HUES64 (cell line): ENCODE results near the gene NASP.

Experiments
- H3K27ac ChIP-seq: 2 replicates; pipeline ENCODE4 v1.7.0; 2013; ENCODE audit warnings: low read depth, low read length, inconsistent platforms
- H3K27me3 ChIP-seq: 2 replicates; pipeline ENCODE4 v1.6.1; 2013; ENCODE audit warnings: mild to moderate bottlenecking, low read length; ENCODE audit not compliant: insufficient read depth
- H3K36me3 ChIP-seq: 2 replicates; pipeline ENCODE4 v1.6.1; 2013; ENCODE audit warnings: mild to moderate bottlenecking, low read length; ENCODE audit not compliant: insufficient read depth
- H3K4me1 ChIP-seq: 2 replicates; pipeline ENCODE4 v1.6.1; 2013; ENCODE audit warnings: mild to moderate bottlenecking, low read length, moderate library complexity; ENCODE audit not compliant: insufficient read depth
- H3K4me3 ChIP-seq: 2 replicates; pipeline ENCODE4 v1.5.1; 2013; ENCODE audit warnings: mild to moderate bottlenecking, low read length, moderate library complexity
- H3K9ac ChIP-seq: 2 replicates; pipeline ENCODE4 v1.6.1; 2013; ENCODE audit warnings: mild to moderate bottlenecking, low read depth, low read length
- H3K9me3 ChIP-seq: 2 replicates; pipeline ENCODE4 v1.6.1; 2013; ENCODE audit warnings: low read depth, low read length; ENCODE audit not compliant: insufficient read depth
- WGBS: fragments of 150-250, 120-280 bp; methylation state at CpG from one replicate; pipeline ENCODE4 v1.1.7; 2013; ENCODE audit warnings: missing lambda C conversion rate; 5-methylcytosine and 5-hydroxymethylcytosine counted together

The NASP gene

GRCh38 chr1:45550401-45551351, 33.2 kb upstream of the NASP start, which contains the start of gene AKR1A1:
Gene AKR1A1, plus strand, starts transcription at chr1:45550826. Its CDS starts 10,969 bp downstream, at chr1:45561795.
- Histone ChIP-seq H3K9ac (peak within 1 kb of the TSS; percentile 89), H3K4me1 (peaks cover 7% of the 10 kb centered on the region), H3K4me3 (peak within 1 kb of the TSS; percentile 83), H3K36me3 (peaks cover 32% of the 10 kb centered on the region), H3K27ac (peak within 1 kb of the TSS; percentile 84), H3K27me3 (no peaks in the 10 kb centered on the region), H3K9me3 (no peaks in the 10 kb centered on the region)
- 7% methylated on average over 47 of the region's 47 CpGs for WGBS

- no peaks in the 10 kb centered on the region for H3K9me3 ChIP-seq
- no peak overlapping the region for H3K27ac ChIP-seq
- peaks cover 7% of the 10 kb centered on the region for H3K4me1 ChIP-seq
- peak overlapping the region; percentile 89 for H3K9ac ChIP-seq
- peak overlapping the region; percentile 83 for H3K4me3 ChIP-seq
- H3K36me3 ChIP-seq, result peaks cover 38% of the 10 kb centered on the region
- no peaks in the 10 kb centered on the region for H3K27me3 ChIP-seq
- 44% methylated on average over 3 of the region's 3 CpGs for whole genome bisulfite sequencing
Observed at GRCh38 chr1:45551684-45552083, 32.2 kb upstream of the NASP start.

GRCh38 chr1:45552331-45552730, 31.5 kb upstream of the NASP start:
- WGBS, result 91% methylated on average over 1 of the region's 1 CpG
- Histone ChIP-seq H3K27me3 (no peaks in the 10 kb centered on the region), H3K4me1 (peaks cover 7% of the 10 kb centered on the region), H3K4me3 (peak overlapping the region; percentile 83; the same call in 1 of the 2 replicates), H3K36me3 (peaks cover 42% of the 10 kb centered on the region), H3K27ac (no peak overlapping the region), H3K9ac (no peak overlapping the region), H3K9me3 (no peaks in the 10 kb centered on the region)

GRCh38 chr1:45554198-45554597, 29.6 kb upstream of the NASP start:
- Histone ChIP-seq H3K4me1 (peaks cover 7% of the 10 kb centered on the region), H3K36me3 (peaks cover 53% of the 10 kb centered on the region), H3K27me3 (no peaks in the 10 kb centered on the region), H3K27ac (no peak overlapping the region), H3K4me3 (no peak overlapping the region), H3K9ac (no peak overlapping the region), H3K9me3 (no peaks in the 10 kb centered on the region)
- WGBS, result 99% methylated on average over 6 of the region's 6 CpGs

GRCh38 chr1:45557422-45557944, 26.4 kb upstream of the NASP start:
- H3K27me3 ChIP-seq, result no peaks in the 10 kb centered on the region
- no peak overlapping the region for H3K4me3 ChIP-seq
- no peak overlapping the region for H3K9ac ChIP-seq
- WGBS, result 95% methylated on average over 3 of the region's 3 CpGs
- H3K27ac ChIP-seq, result no peak overlapping the region
- H3K4me1 ChIP-seq, result no peaks in the 10 kb centered on the region; the same call in 1 of the 2 replicates
- H3K9me3 ChIP-seq, result no peaks in the 10 kb centered on the region
- H3K36me3 ChIP-seq, result peaks cover 77% of the 10 kb centered on the region

- Histone ChIP-seq H3K36me3 (peaks cover 81% of the 10 kb centered on the region), H3K27ac (no peak overlapping the region), H3K4me3 (no peak overlapping the region), H3K9me3 (no peaks in the 10 kb centered on the region), H3K4me1 (no peaks in the 10 kb centered on the region), H3K27me3 (no peaks in the 10 kb centered on the region), H3K9ac (no peak overlapping the region)
- 86% methylated on average over 2 of the region's 2 CpGs for whole genome bisulfite sequencing
Observed at GRCh38 chr1:45563843-45564242, 20.0 kb upstream of the NASP start.

GRCh38 chr1:45566722-45567121, 17.1 kb upstream of the NASP start:
- WGBS, result 90% methylated on average over 5 of the region's 5 CpGs
- peaks cover 77% of the 10 kb centered on the region for H3K36me3 ChIP-seq
- no peaks in the 10 kb centered on the region for H3K9me3 ChIP-seq
- H3K27me3 ChIP-seq, result no peaks in the 10 kb centered on the region
- H3K9ac ChIP-seq, result no peak overlapping the region
- H3K4me3 ChIP-seq, result no peak overlapping the region
- no peak overlapping the region for H3K27ac ChIP-seq
- H3K4me1 ChIP-seq, result no peaks in the 10 kb centered on the region

- Histone ChIP-seq H3K27me3 (no peaks in the 10 kb centered on the region), H3K36me3 (peaks cover 66% of the 10 kb centered on the region), H3K4me3 (no peak overlapping the region), H3K9me3 (no peaks in the 10 kb centered on the region), H3K9ac (no peak overlapping the region), H3K4me1 (peaks cover 4% of the 10 kb centered on the region), H3K27ac (no peak overlapping the region)
- WGBS, result 95% methylated on average over 7 of the region's 7 CpGs
Observed at GRCh38 chr1:45567911-45568310, 15.9 kb upstream of the NASP start.

GRCh38 chr1:45568421-45568820, 15.4 kb upstream of the NASP start:
- Histone ChIP-seq H3K27ac (no peak overlapping the region), H3K9me3 (no peaks in the 10 kb centered on the region), H3K9ac (no peak overlapping the region), H3K27me3 (no peaks in the 10 kb centered on the region), H3K4me3 (no peak overlapping the region), H3K4me1 (peaks cover 8% of the 10 kb centered on the region), H3K36me3 (peaks cover 62% of the 10 kb centered on the region)
- WGBS, result 94% methylated on average over 4 of the region's 4 CpGs

GRCh38 chr1:45569571-45569961, 14.3 kb upstream of the NASP start:
- Histone ChIP-seq H3K27me3 (no peaks in the 10 kb centered on the region), H3K36me3 (peaks cover 52% of the 10 kb centered on the region), H3K4me3 (no peak overlapping the region), H3K4me1 (peaks cover 12% of the 10 kb centered on the region), H3K9me3 (no peaks in the 10 kb centered on the region), H3K9ac (no peak overlapping the region), H3K27ac (no peak overlapping the region)
- WGBS, result 96% methylated on average over 4 of the region's 4 CpGs

- Histone ChIP-seq H3K27ac (0 out of 2 replicates have a peak overlapping the region, but pooled peaks have one; percentile 6), H3K4me1 (peaks cover 12% of the 10 kb centered on the region), H3K27me3 (no peaks in the 10 kb centered on the region), H3K9me3 (no peaks in the 10 kb centered on the region), H3K9ac (no peak overlapping the region), H3K36me3 (peaks cover 52% of the 10 kb centered on the region), H3K4me3 (no peak overlapping the region)
- 39% methylated on average over 8 of the region's 8 CpGs for WGBS
Observed at GRCh38 chr1:45569962-45570581, 13.8 kb upstream of the NASP start.
